ENCODE measurements around the gene CYP27B1.
"Not testable (repeated sequence)": the region's sequence is repeated elsewhere in the genome, so short reads cannot be mapped to it uniquely, and the experiment has no call there.

CYP27B1 gene

DNA sequence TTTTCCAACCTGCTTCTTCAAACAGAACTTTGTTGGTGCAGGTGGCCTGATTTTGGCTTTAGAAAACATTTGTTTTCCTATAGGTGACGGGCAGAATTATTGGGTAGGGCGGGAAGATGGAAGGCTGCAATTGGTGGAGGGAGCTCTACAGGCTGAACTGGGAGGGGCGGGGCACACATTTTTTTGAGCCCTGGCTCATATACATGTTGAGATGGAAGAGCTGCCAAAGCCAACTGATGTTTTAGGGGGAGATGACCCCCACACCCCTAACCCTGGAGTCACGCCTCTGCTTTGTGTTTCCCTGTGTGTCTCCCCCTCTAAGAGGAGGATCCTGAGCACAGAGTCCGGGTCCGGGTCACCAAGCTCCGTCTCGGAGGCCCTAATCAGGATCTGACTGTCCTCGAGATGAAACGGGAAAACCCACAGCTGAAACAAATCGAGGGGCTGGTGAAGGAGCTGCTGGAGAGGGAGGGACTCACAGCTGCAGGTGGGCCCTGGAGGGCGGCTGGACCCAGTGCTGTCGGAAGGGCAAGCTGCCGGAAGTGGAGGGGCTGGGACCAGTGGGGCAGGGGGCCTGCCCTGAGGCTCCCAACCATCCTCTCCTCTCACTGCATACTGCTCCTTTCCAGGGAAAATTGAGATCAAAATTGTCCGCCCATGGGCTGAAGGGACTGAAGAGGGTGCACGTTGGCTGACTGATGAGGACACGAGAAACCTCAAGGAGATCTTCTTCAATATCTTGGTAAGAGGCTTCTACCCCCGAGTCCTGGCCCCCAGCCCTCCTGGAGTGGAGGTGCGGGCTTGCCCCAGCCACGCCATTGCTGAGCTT is 46.9 kb downstream of the CYP27B1 start:
- peak; percentile 26 for DNase-seq (ENCODE audit: low spot score)
- in situ Hi-C loops (cut with MboI; ENCODE audit: low sequenced_read_pairs, unreplicated experiment) = no loop called here
- TF ChIP-seq CTCF (IDR thresholded peaks at IDR 0.05; ENCODE audit: borderline replicate concordance, control extremely low read depth, extremely low read depth, insufficient read depth, missing control alignments) = no peak

GRCh38 chr12:57718641-57719528 is 48.0 kb downstream of the CYP27B1 start:
- in situ Hi-C loops (cut with MboI; ENCODE audit: low sequenced_read_pairs, unreplicated experiment) = no loop called here
- TF ChIP-seq CTCF (IDR thresholded peaks at IDR 0.05; ENCODE audit: borderline replicate concordance, control extremely low read depth, extremely low read depth, insufficient read depth, missing control alignments) = no peak
- peak; percentile 14 for DNase-seq (ENCODE audit: low spot score)

DNA sequence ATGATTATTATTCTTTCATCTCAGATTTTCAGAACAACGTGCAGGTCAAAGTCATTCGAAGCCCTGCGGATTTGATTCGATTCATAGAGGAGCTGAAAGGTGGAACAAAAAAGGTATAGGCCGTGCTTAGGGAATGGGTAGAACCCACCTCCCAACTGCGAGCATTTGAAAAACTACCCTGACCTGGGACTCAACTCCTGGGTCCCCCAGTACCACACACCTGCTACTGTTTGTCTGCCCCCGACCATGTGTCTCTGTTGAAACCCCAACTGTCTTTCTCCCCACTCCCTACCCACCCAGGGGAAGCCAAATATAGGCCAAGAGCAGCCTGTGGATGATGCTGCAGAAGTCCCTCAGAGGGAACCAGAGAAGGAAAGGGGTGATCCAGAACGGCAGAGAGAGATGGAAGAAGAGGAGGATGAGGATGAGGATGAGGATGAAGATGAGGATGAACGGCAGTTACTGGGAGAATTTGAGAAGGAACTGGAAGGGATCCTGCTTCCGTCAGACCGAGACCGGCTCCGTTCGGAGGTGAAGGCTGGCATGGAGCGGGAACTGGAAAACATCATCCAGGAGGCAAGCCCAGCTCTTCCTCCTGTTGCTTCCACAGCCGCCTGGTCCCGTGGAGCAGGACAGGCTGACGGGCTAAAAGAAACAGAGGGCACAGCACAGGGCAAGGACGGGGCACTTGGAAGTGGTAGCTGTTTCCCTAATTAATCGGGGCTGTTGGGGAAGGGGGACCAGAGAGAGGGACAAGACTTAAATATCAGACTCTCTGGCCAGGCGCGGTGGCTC is 48.8 kb downstream of the CYP27B1 start:
- in situ Hi-C loops (cut with MboI; ENCODE audit: low sequenced_read_pairs, unreplicated experiment) = no loop called here
- no peak for DNase-seq (ENCODE audit: low spot score)
- TF ChIP-seq CTCF (IDR thresholded peaks at IDR 0.05; ENCODE audit: borderline replicate concordance, control extremely low read depth, extremely low read depth, insufficient read depth, missing control alignments) = no peak

DNA sequence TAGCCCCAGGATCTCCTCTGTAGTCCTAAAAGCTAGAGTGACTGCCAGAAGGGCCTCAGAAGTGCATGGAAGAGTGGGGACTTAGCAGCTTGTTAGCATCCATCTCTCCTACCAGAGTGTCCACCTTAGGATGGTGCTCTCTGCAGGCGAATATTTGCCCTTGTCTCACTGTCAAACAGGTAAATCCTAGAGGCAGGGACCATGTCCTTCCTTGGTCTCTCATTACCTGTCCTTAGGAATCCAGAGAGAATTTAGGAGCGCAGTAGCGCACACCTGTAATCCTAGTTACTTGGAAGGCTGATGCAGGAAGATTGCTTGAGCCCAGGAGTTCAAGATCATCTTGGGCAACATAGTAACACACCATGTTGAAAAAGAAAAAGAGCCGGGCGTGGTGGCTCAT is 49.7 kb downstream of the CYP27B1 start:
- no peak for TF ChIP-seq CTCF (IDR thresholded peaks at IDR 0.05; ENCODE audit: borderline replicate concordance, control extremely low read depth, extremely low read depth, insufficient read depth, missing control alignments)
- in situ Hi-C loops (cut with MboI; ENCODE audit: low sequenced_read_pairs, unreplicated experiment) = no loop called here
- DNase-seq (ENCODE audit: low spot score) = no peak

- no peak for TF ChIP-seq CTCF (IDR thresholded peaks at IDR 0.05; ENCODE audit: borderline replicate concordance, control extremely low read depth, extremely low read depth, insufficient read depth, missing control alignments)
- in situ Hi-C loops (cut with MboI; ENCODE audit: low sequenced_read_pairs, unreplicated experiment) = no loop called here
- DNase-seq (ENCODE audit: low spot score) = peak; percentile 9
These were observed 50.6 kb downstream of the CYP27B1 start for GRCh38 chr12:57716305-57716704.

DNA sequence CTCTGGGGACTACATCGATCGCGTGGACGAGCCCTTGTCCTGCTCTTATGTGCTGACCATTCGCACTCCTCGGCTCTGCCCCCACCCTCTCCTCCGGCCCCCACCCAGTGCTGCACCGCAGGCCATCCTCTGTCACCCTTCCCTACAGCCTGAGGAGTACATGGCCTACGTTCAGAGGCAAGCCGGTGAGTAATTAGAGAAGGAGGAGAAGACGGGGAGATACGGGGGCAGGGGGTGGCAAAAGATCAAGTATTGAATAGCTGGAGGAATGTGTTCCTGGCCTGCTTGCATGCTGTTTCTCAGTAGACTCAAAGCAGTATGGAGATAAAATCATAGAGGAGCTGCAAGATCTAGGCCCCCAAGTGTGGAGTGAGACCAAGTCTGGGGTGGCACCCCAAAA is 51.1 kb downstream of the CYP27B1 start:
- TF ChIP-seq CTCF (IDR thresholded peaks at IDR 0.05; ENCODE audit: borderline replicate concordance, control extremely low read depth, extremely low read depth, insufficient read depth, missing control alignments) = no peak
- no peak for DNase-seq (ENCODE audit: low spot score)
- in situ Hi-C loops (cut with MboI; ENCODE audit: low sequenced_read_pairs, unreplicated experiment) = no loop called here

GRCh38 chr12:57715036-57715748 is 51.7 kb downstream of the CYP27B1 start:
- in situ Hi-C loops (cut with MboI; ENCODE audit: low sequenced_read_pairs, unreplicated experiment); DNase-seq (ENCODE audit: low spot score): not testable (repeated sequence)

Measured in GM13976 (cell line).